Muscle of back (tissue), 11 donors: ENCODE measurements around the gene TTC31. TPM values are rescaled to one million over a fixed set of nuclear protein-coding genes. Genes with fewer than 3 reads are reported as not detected.
A peak's percentile ranks its signal among the peaks of the same experiment; 100 is the strongest.

ENCODE experiments used
- DNase-seq, 3 donors: peaks; one replicate each; pipeline versions ENCODE4 v3.0.0 to v3.0.0-alpha.2; 2013
- polyA plus RNA-seq, 10 donors: library from polyadenylated mRNA; unstranded; fragments of 120-200 nt; gene quantifications; one replicate each; pipeline ENCODE4 v1.2.1, GENCODE V29; 2013; ENCODE audit not compliant: insufficient read length in 10 of 10

The TTC31 gene
- polyA plus RNA-seq, 10 donors: 15.1 to 21.6 (median 18.0) TPM

GRCh38 chr2:74502720-74503505, 20.0 kb downstream of the TTC31 start:
- DNase-seq: peak; percentile 72 to 90 (median 79)

GRCh38 chr2:74503506-74504475, 20.9 kb downstream of the TTC31 start:
- DNase-seq: no peak

GRCh38 chr2:74504591-74504990, 21.7 kb downstream of the TTC31 start:
- no peak for DNase-seq

- no peak for DNase-seq
Measured at GRCh38 chr2:74505448-74506246, 22.8 kb downstream of the TTC31 start.

- peak; percentile 98 to 100 (median 99) for DNase-seq
Measured at GRCh38 chr2:74507145-74507925, 24.5 kb downstream of the TTC31 start, which contains the start of gene PCGF1. Gene PCGF1 (minus strand): TSS chr2:74507695. CDS start chr2:74507668, 27 bp downstream.

- peak in 1 of 3 donors; percentile 74 for DNase-seq
Measured at GRCh38 chr2:74507926-74508520, 25.1 kb downstream of the TTC31 start.

GRCh38 chr2:74510272-74510671, 27.4 kb downstream of the TTC31 start:
- no peak for DNase-seq

- no peak for DNase-seq
Measured at GRCh38 chr2:74511104-74511989, 28.5 kb downstream of the TTC31 start.

GRCh38 chr2:74512744-74513604, 30.1 kb downstream of the TTC31 start:
- DNase-seq: no peak

GRCh38 chr2:74513605-74514367, 30.9 kb downstream of the TTC31 start:
- DNase-seq: peak in 1 of 3 donors; percentile 73

- peak in 1 of 3 donors; percentile 38 for DNase-seq
Measured at GRCh38 chr2:74514368-74515270, 31.7 kb downstream of the TTC31 start, which contains the start of gene TLX2. Gene TLX2 (plus strand): TSS chr2:74514450. CDS start chr2:74514807, 357 bp downstream.

- peak in 1 of 3 donors; percentile 55 for DNase-seq
Measured at GRCh38 chr2:74515271-74515980, 32.5 kb downstream of the TTC31 start.

GRCh38 chr2:74515981-74516633, 33.2 kb downstream of the TTC31 start:
- peak; percentile 41 to 81 (median 64) for DNase-seq

GRCh38 chr2:74516650-74517049, 33.8 kb downstream of the TTC31 start:
- no peak for DNase-seq

- DNase-seq: no peak
Measured at GRCh38 chr2:74522516-74522915, 39.6 kb downstream of the TTC31 start.
